Caco-2 (cell line): ENCODE data around the gene TFPI. TPM values are rescaled to one million over a fixed set of nuclear protein-coding genes. Genes with fewer than 3 reads are reported as not detected.

Experiments
- BruUV-seq: library from RNA; stranded (reverse); fragments of 400-500 nt; replicated peaks from 2 replicates; lab custom pipeline; 2021; lab: Mats Ljungman, UMichigan
- CTCF ChIA-PET: fragments of 300-600 bp; sonication (Branson Sonifier 250); formaldehyde crosslinking; loops from one replicate; lab custom pipeline; 2022; ENCODE audit warnings: antibody characterized with exemption; lab: Charles Lee
- POLR2A ChIA-PET: fragments of 300-600 bp; sonication (Branson Sonifier 250); formaldehyde crosslinking; loops from one replicate; lab custom pipeline; 2022; ENCODE audit warnings: antibody characterized with exemption; lab: Charles Lee
- DNase-seq, 2 experiments: peaks; one replicate each; pipeline versions ENCODE4 v3.0.0 to v3.0.0-alpha.2; 2020 to 2022
- H3K27me3 ChIP-seq: replicated peaks from 2 replicates; pipeline ENCODE4 v1.6.0; 2011; ENCODE audit warnings: low read length; ENCODE audit not compliant: control insufficient read depth, insufficient read depth
- H3K36me3 ChIP-seq: 2 replicates; pipeline ENCODE4 v1.5.1; 2011; ENCODE audit warnings: low read length; ENCODE audit not compliant: control insufficient read depth, insufficient read depth
- H3K4me1 ChIP-seq: fragments of 250-450 bp; sonication (Bioruptor Pico); 2 replicates; pipeline ENCODE4 v1.5.1; 2020; ENCODE audit warnings: mild to moderate bottlenecking
- H3K4me3 ChIP-seq: 2 replicates; pipeline ENCODE4 v1.5.1; 2011; ENCODE audit warnings: low read depth, mild to moderate bottlenecking, control low read depth, low read length
- H3K9me3 ChIP-seq: fragments of 250-450 bp; sonication (Bioruptor Pico); 2 replicates; pipeline ENCODE4 v1.5.1; 2020; ENCODE audit warnings: mild to moderate bottlenecking, moderate library complexity
- H3K27ac Mint-ChIP-seq: one replicate; pipeline ENCODE4 v1.8.0; 2022; ENCODE audit warnings: mixed read lengths; ENCODE audit not compliant: unreplicated experiment
- H3K27me3 Mint-ChIP-seq: one replicate; pipeline ENCODE4 v1.8.0; 2022; ENCODE audit warnings: mixed read lengths; ENCODE audit not compliant: insufficient read depth, unreplicated experiment
- H3K36me3 Mint-ChIP-seq: one replicate; pipeline ENCODE4 v1.8.0; 2022; ENCODE audit warnings: mild to moderate bottlenecking, mixed read lengths; ENCODE audit not compliant: insufficient read depth, unreplicated experiment
- H3K4me1 Mint-ChIP-seq: one replicate; pipeline ENCODE4 v1.8.0; 2022; ENCODE audit warnings: low read depth, mixed read lengths; ENCODE audit not compliant: unreplicated experiment
- H3K4me3 Mint-ChIP-seq: one replicate; pipeline ENCODE4 v1.8.0; 2022; ENCODE audit warnings: mild to moderate bottlenecking, moderate library complexity, mixed read lengths; ENCODE audit not compliant: unreplicated experiment
- H3K9me3 Mint-ChIP-seq: one replicate; pipeline ENCODE4 v1.8.0; 2022; ENCODE audit warnings: mixed read lengths; ENCODE audit not compliant: unreplicated experiment
- intact Hi-C: fragments of 100-400 bp; cut with micrococcal nuclease; formaldehyde crosslinking; loops from one replicate; pipeline ENCODE4 v1.10.0; 2022; ENCODE audit not compliant: unreplicated experiment
- total RNA-seq: library from RNA; stranded (reverse); gene quantifications from 2 replicates; pipeline ENCODE4 v1.2.3, GENCODE V29; 2022
- TF ChIP-seq, protein P1 (sequence below), 2 experiments: fragments of 200-600 bp in 1 of 2; IDR thresholded peaks; 1 replicate in 1 of 2; 2 replicates in 1 of 2; pipeline versions ENCODE4 v1.5.1 to v1.8.0; 2011 to 2022; ENCODE audit warnings: antibody characterized with exemption in 1 of 2, control low read depth in 1 of 2, inconsistent platforms in 1 of 2, low read depth in 1 of 2, low read length in 1 of 2, mild to moderate bottlenecking in 1 of 2, moderate library complexity in 1 of 2; ENCODE audit not compliant: insufficient read depth in 1 of 2, severe bottlenecking in 1 of 2, unreplicated experiment in 1 of 2

TFPI gene
- total RNA-seq, 1 experiment from 2014 or later: 31.0 TPM

DNA sequence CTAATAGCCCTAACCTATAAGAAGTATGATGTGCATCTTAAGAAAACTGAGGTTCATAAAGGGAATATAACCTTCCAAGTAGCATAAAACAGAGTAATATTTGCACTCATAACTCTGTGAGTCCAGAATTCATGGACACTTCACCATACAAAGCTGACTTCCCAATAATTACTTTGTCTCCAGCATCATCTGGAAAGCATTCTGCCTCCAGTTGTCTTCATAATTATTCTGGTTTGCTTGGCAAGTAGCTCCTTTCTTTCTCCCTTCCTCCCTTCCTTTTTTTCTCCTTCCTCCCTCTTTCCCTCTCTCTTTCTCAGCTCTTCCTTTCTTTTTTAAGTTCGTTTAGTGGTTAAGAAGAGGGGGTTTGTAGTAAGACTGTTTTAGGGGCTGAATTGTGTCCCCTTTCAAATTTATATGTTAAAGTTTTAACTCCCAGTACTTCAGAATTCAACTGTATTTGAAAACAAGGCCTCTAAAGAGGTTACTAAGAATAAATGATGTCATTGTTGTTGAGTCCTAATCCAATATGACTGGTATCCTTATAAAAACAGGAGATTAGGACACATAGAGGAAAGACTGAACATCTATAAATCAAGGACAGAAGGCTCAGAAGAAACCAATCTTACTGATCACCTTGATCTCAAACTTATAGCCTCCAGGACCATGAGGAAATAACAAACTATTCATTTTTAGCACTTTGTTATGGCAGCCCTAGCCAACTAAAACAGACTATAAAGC is 28.9 kb downstream of the TFPI start:
- no peak overlapping the region for H3K27ac Mint-ChIP-seq
- BruUV-seq: no TSS peak
- no peaks in the 10 kb centered on the region for H3K27me3 Mint-ChIP-seq
- intact Hi-C loops: no loop called here
- CTCF ChIA-PET: no interaction called here
- H3K9me3 ChIP-seq: no peaks in the 10 kb centered on the region
- H3K4me1 ChIP-seq: no peaks in the 10 kb centered on the region; the same call in 1 of the 2 replicates
- no peak overlapping the region for H3K4me3 Mint-ChIP-seq
- no peak for DNase-seq
- no peaks in the 10 kb centered on the region for H3K9me3 Mint-ChIP-seq
- TF ChIP-seq, protein P1, sequence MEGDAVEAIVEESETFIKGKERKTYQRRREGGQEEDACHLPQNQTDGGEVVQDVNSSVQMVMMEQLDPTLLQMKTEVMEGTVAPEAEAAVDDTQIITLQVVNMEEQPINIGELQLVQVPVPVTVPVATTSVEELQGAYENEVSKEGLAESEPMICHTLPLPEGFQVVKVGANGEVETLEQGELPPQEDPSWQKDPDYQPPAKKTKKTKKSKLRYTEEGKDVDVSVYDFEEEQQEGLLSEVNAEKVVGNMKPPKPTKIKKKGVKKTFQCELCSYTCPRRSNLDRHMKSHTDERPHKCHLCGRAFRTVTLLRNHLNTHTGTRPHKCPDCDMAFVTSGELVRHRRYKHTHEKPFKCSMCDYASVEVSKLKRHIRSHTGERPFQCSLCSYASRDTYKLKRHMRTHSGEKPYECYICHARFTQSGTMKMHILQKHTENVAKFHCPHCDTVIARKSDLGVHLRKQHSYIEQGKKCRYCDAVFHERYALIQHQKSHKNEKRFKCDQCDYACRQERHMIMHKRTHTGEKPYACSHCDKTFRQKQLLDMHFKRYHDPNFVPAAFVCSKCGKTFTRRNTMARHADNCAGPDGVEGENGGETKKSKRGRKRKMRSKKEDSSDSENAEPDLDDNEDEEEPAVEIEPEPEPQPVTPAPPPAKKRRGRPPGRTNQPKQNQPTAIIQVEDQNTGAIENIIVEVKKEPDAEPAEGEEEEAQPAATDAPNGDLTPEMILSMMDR (IDR thresholded peaks at IDR 0.05; ENCODE audit: insufficient read depth in 1 of 2, low read depth in 1 of 2, low read length in 1 of 2, severe bottlenecking in 1 of 2, unreplicated experiment in 1 of 2): no peak
- no peaks in the 10 kb centered on the region for H3K27me3 ChIP-seq
- peaks cover 8% of the 10 kb centered on the region for H3K4me1 Mint-ChIP-seq
- POLR2A ChIA-PET: no interaction called here
- H3K36me3 Mint-ChIP-seq: no peaks in the 10 kb centered on the region
- no peaks in the 10 kb centered on the region for H3K36me3 ChIP-seq
- H3K4me3 ChIP-seq: no peak overlapping the region

DNA sequence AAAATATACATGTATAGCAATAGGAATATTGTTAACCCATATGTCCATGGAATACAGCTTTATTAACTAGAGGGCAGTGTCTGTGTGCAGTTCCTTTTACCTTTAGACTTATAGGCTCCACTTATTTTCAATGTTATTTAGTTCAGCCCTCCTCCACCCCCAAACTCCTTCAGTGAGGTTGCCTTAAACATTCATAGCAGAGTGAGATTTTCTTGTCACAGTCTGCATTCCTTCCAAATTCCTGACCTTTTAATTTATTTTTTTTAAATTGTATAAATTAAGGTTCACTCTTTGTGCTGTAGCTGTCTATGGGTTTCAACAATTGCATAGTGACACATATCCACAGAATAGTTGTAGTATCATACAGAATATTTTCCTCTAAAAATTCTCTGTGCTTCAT is 30.9 kb downstream of the TFPI start:
- no peaks in the 10 kb centered on the region for H3K36me3 ChIP-seq
- no peaks in the 10 kb centered on the region for H3K9me3 Mint-ChIP-seq
- H3K36me3 Mint-ChIP-seq: no peaks in the 10 kb centered on the region
- no peaks in the 10 kb centered on the region for H3K9me3 ChIP-seq
- intact Hi-C loops: no loop called here
- no peaks in the 10 kb centered on the region; the same call in 1 of the 2 replicates for H3K4me1 ChIP-seq
- TF ChIP-seq, protein P1 (IDR thresholded peaks at IDR 0.05; ENCODE audit: insufficient read depth in 1 of 2, low read depth in 1 of 2, low read length in 1 of 2, severe bottlenecking in 1 of 2, unreplicated experiment in 1 of 2): no peak
- no peak overlapping the region for H3K27ac Mint-ChIP-seq
- BruUV-seq: no TSS peak
- H3K4me3 ChIP-seq: no peak overlapping the region
- DNase-seq: no peak
- no peaks in the 10 kb centered on the region for H3K27me3 ChIP-seq
- no peak overlapping the region for H3K4me3 Mint-ChIP-seq
- ChIA-PET POLR2A (no interaction called here), CTCF (no interaction called here)
- H3K27me3 Mint-ChIP-seq: no peaks in the 10 kb centered on the region
- no peaks in the 10 kb centered on the region for H3K4me1 Mint-ChIP-seq

DNA sequence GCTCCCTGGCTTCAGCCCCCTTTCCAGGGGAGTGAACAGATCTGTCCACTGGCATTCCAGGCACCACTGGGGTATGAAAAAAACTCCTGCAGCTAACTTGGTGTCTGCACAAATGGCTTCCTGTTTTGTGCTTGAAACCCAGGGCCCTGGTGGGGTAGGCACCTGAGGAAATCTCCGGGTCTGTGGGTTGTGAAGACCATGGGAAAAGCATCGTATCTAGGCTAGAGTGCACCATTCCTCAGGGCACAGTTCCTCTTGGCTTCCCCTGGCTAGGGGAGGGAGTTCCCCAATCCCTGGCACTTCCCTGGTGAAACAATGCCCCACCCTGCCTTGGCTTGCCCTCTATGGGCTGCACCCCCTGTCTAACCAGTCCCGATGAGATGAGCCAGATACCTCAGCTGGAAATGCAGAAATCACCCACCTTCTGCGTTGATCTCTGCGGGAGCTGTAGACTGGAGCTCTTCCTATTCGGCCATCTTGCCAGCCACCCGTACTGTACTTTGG is 34.1 kb downstream of the TFPI start:
- H3K4me1 ChIP-seq: no peaks in the 10 kb centered on the region; the same call in 1 of the 2 replicates
- POLR2A ChIA-PET: no interaction called here
- no peak overlapping the region for H3K4me3 Mint-ChIP-seq

More for the DNA sequence above, 34.1 kb downstream of the TFPI start:
- H3K4me1 Mint-ChIP-seq: no peaks in the 10 kb centered on the region
- TF ChIP-seq, protein P1 (IDR thresholded peaks at IDR 0.05; ENCODE audit: insufficient read depth in 1 of 2, low read depth in 1 of 2, low read length in 1 of 2, severe bottlenecking in 1 of 2, unreplicated experiment in 1 of 2): no peak
- Histone ChIP-seq H3K27me3 (no peaks in the 10 kb centered on the region), H3K4me3 (no peak overlapping the region), H3K9me3 (0 out of 2 replicates have a peak, but pooled peaks cover 8% of the 10 kb centered on the region), H3K36me3 (no peaks in the 10 kb centered on the region)
- no TSS peak for BruUV-seq
- intact Hi-C loops: no loop called here
- no peaks in the 10 kb centered on the region for H3K36me3 Mint-ChIP-seq
- H3K27ac Mint-ChIP-seq: peak overlapping the region; percentile 58
- no peaks in the 10 kb centered on the region for H3K27me3 Mint-ChIP-seq
- CTCF ChIA-PET: no interaction called here
- H3K9me3 Mint-ChIP-seq: peaks cover 7% of the 10 kb centered on the region
- no peak for DNase-seq
